ENCODE data around the gene TRAT1.
"Not testable (repeated sequence)": the region's sequence is repeated elsewhere in the genome, so short reads cannot be mapped to it uniquely, and the experiment has no call there.

TRAT1 gene, protein sequence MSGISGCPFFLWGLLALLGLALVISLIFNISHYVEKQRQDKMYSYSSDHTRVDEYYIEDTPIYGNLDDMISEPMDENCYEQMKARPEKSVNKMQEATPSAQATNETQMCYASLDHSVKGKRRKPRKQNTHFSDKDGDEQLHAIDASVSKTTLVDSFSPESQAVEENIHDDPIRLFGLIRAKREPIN

DNA sequence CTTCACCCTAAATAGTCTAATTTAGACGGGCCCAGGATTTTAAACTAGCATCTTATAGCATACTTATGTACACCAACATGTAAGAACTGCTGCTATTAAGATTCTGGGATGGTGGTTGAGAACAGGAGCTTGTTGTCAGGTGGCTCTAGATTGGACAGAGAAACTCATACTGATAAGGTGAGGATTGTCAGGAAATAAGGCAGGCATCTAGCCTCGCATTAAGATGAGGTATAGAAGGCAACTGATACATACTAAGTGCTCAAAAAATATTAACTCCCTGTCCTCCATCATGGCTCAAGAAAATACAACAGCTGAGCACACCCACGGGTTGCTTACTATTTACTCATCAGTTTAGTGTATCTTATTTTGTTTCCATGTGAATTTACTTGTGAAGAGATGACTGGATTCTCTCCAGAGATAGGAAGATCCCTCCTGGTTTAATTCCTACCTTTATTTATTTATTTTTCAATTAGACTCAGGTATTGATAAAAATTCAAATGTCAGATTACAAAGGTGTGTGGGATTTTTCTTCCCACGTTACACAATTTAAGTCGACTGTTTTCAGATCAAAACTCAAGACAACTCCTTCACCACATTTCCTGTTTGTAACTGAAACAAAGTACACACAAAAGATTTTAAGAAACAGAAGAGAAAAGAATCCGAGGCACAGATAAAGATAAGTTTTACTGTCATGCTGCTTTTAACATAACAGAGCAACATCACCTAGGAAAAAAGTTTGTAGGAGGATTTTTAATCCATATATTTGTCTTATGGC lies at the start of gene TRAT1:
TSS of gene TRAT1 (plus strand) at position 664 of the 775 bp plus-strand sequence. CDS start 142 bp downstream, outside the sequence.
- DNase-seq: no peak

DNA sequence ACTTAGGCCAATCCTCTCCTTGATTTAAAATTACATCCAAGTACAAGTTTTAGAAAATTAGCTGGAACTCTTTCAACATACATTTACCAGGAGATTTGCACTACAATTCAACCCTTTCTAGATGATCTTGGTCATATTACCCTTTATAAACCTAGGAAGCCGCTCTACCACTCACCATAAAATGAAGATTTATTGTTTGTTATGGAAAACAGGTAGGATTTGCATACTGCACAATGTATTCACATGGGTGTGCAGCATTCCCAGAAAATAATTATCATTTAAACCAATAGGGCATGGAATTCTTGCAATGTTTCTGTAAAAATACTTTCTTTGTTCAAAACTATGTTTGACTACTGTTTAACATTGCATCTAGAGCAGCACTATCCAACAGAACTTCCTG lies 46.9 kb upstream of the TRAT1 start:
- no peak for DNase-seq

DNA sequence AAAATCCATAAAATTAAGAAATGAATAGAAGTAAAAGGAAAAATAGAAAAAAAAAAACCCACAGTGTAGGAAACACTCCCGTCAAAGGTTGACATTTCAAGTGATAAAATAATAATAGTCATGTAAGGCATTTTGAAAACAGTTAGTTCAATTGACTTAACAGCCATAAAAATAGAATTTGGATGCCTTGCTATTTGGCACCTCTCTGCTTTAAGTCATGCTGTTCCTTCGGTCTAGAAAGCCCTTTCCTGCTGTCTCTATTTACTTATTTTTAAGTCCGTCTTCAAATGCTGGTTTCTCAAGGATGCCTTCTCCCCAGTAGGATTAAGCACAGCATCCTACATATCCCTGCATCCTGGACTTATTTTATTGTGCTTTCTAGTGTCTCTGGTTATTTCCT lies 43.1 kb upstream of the TRAT1 start:
- DNase-seq: no peak

- DNase-seq: no peak
Observed at GRCh38 chr3:108780235-108780634, 42.4 kb upstream of the TRAT1 start.

- DNase-seq: no peak
Observed at GRCh38 chr3:108791473-108791872, 31.1 kb upstream of the TRAT1 start.

DNA sequence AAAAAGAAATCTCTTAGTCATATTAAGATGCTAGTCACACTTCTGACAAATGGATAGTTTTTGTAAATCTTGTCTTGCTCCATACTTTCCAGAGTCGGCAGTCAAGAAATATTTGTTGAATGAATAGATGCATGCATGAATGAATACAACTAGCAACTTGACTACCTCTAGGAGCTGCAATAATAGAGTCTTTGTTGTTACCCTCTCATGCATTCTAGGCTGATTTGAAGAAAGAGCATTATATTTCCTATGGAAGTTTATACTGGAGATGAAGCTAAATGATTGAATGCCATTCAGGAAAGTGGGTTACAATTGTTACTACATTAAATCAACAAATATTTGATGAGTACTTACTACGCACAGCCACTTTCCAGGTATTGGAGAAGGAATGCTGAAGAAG lies 18.1 kb upstream of the TRAT1 start:
- peak; percentile 62 for DNase-seq

- DNase-seq: no peak
Observed at GRCh38 chr3:108804966-108805365, 17.6 kb upstream of the TRAT1 start.

DNA sequence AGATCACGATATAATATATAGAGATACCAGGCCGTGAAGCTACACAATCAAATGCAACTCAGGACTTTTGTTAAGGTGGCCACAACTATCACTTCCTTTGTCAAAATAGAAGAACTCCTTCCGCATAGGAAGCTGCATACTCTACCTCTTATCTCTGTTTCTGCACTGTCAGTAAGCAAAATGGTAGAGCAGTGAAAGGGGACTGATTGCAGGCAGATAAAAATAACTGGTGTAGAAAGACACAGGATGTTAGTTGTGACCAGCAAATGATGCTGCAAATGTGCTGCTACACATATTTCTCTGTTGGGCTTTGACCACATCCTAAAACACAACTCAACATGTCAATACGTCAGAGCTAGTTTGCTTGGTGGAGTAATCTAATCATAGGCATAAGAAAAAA lies 16.3 kb upstream of the TRAT1 start:
- no peak for DNase-seq

- DNase-seq: peak; percentile 22
Observed at GRCh38 chr3:108818404-108818803, 4.2 kb upstream of the TRAT1 start.

GRCh38 chr3:108820586-108820985 lies 2.0 kb upstream of the TRAT1 start:
- no peak for DNase-seq

- DNase-seq: no peak
Observed at GRCh38 chr3:108823227-108823626, 641 bp downstream of the TRAT1 start.

DNA sequence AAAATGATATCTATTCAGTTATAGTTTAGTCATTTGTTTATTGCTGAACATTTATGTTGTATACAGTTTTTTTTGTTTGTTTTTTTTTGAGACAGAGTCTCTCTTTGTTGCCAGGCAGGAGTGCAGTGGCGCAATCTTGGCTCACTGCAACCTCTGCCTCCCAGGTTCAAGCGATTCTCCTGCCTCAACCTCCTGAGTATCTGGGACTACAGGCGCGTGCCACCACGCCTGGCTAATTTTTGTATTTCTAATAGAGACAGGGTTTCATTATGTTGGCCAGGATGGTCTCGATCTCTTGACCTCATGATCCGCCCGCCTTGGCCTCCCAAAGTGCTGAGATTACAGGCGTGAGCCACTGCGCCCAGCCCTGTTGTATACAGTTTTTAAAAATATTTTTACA lies 1.2 kb downstream of the TRAT1 start:
- DNase-seq: not testable (repeated sequence)

GRCh38 chr3:108826309-108827187 lies 4.0 kb downstream of the TRAT1 start:
- no peak for DNase-seq

DNA sequence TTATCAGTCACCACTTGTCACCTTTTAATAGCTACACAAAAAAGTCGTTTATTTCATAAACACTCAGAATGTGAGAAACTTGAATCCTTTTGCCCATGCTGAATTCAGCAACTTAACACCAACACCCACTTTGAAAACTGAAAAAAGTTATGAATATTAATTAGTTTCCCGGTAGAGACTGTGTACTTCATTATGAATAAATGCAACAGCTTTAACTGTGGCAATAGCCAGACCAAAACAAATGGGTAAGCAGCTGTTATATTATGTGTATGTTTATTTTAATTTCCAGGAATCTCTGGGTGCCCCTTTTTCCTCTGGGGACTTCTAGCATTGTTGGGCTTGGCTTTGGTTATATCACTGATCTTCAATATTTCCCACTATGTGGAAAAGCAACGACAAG lies 7.8 kb downstream of the TRAT1 start:
- DNase-seq: no peak

DNA sequence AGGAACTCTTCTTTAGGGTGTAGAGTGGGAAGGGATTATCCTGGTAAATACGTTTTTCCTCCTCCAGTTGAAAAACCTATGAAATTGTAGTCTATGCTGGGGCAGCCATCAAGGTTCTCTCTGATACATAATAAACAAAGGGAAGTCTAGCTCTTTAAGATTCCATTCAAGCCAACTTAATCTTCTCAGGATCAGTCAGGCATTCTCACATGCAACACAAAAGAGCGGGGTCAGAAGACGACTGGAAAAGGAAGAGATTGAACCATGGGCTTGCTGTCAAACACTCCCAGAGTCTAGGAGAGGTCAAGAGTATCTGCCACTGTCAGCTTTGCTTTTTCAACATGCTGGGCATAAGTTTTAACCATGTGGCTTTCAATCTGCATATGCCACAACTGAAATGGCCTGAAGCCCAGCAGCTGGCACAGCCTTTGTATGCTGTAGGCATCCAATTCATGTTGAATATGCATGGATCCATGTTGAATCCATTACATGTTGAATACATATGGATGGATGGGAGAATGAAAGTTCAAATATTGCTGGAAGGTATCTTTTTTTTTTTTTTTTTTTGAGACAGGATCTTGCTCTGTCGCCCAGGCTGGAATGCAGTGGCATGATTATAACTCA lies 8.5 kb downstream of the TRAT1 start:
- DNase-seq: no peak

- no peak for DNase-seq
Observed at GRCh38 chr3:108833611-108834010, 11.0 kb downstream of the TRAT1 start.

- no peak for DNase-seq
Observed at GRCh38 chr3:108834551-108834950, 12.0 kb downstream of the TRAT1 start.

DNA sequence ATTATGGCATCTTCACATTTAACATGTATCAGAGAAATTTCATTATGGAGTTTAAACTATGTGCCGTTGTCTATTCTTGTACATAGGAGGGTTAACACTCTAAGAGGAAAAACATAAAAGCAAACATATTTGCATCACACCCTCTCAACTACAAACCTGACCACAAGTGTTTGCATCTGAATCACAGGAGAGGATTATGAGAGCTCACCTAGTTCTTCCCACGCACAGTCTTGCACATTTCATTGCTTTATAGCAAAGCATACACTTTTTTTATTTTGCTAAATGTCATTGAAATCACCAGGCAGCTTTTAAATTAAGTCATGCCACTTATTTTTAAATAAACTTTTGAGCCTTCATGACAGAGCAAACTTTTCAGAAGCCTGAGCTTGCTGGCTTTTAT lies 12.5 kb downstream of the TRAT1 start:
- no peak for DNase-seq

GRCh38 chr3:108838436-108838835 lies 15.8 kb downstream of the TRAT1 start:
- no peak for DNase-seq

- DNase-seq: no peak
Observed at GRCh38 chr3:108845709-108846293, 23.2 kb downstream of the TRAT1 start.

- no peak for DNase-seq
Observed at GRCh38 chr3:108847187-108847586, 24.6 kb downstream of the TRAT1 start.

GRCh38 chr3:108849075-108849474 lies 26.5 kb downstream of the TRAT1 start:
- DNase-seq: no peak

GRCh38 chr3:108861401-108861800 lies 38.8 kb downstream of the TRAT1 start:
- DNase-seq: no peak
